HCT116 (cell line): Measurements from ENCODE around the gene FOS. TPM values are rescaled to one million over a fixed set of nuclear protein-coding genes. Genes with fewer than 3 reads are reported as not detected.

ENCODE experiments used
- ATAC-seq: fragments of 200-7000 bp; cut with Tn5 transposase; 2 replicates; pipeline ENCODE4 v1.9.1; 2020; ENCODE audit warnings: mild to moderate bottlenecking, moderate library complexity
- BruUV-seq: library from RNA; stranded (reverse); fragments of 400-500 nt; replicated peaks from 2 replicates; lab custom pipeline; 2021; lab: Mats Ljungman, UMichigan
- CTCF ChIA-PET: fragments of 300-600 bp; sonication (Branson Sonifier 250); formaldehyde crosslinking; loops from one replicate; lab custom pipeline; 2021; ENCODE audit warnings: antibody characterized with exemption; lab: Charles Lee
- POLR2A ChIA-PET: fragments of 300-600, 350-600 bp; sonication (Branson Sonifier 250); formaldehyde crosslinking; loops from one replicate; lab custom pipeline; 2021; ENCODE audit warnings: antibody characterized with exemption; lab: Charles Lee
- RAD21 ChIA-PET, 2 experiments: fragments of 300-600 bp; sonication (Branson Sonifier 250); formaldehyde crosslinking; loops; one replicate each; lab custom pipeline; 2023; ENCODE audit warnings: low total read pairs in 2 of 2; ENCODE audit not compliant: uncharacterized antibody in 2 of 2, unreplicated experiment in 2 of 2, low non-redundant PET in 1 of 2; lab: Charles Lee
- DNase-seq: peaks from one replicate; pipeline ENCODE4 v3.0.0-alpha.2; 2010; ENCODE audit warnings: low read depth, low spot score
- H2AFZ ChIP-seq: fragments of 200-600 bp; shearing (Covaris generic), sonication (generic); 2 replicates; pipeline ENCODE4 v1.6.1; 2017; ENCODE audit warnings: low read depth, mixed run types, mixed read lengths, antibody characterized with exemption, low read length; ENCODE audit not compliant: poor library complexity, severe bottlenecking
- H3K27ac ChIP-seq: 2 replicates; pipeline ENCODE4 v1.5.1; 2012; ENCODE audit warnings: low read depth, low read length
- H3K27me3 ChIP-seq: fragments of 200-600 bp; sonication (generic); 2 replicates; pipeline ENCODE4 v1.6.1; 2016; ENCODE audit warnings: mixed run types, low read length, mixed read lengths; ENCODE audit not compliant: insufficient read depth
- H3K36me3 ChIP-seq, 2 experiments: fragments of 200-500 bp in 1 of 2; fragments of 200-600 bp in 1 of 2; sonication (Bioruptor generic) in 1 of 2; sonication (generic) in 1 of 2; 2 replicates each; pipeline versions ENCODE4 v1.5.1 to v1.6.1; 2014 to 2016; ENCODE audit warnings: low read length in 2 of 2, inconsistent platforms in 1 of 2, mixed read lengths in 1 of 2, mixed run types in 1 of 2; ENCODE audit not compliant: insufficient read depth in 2 of 2, control insufficient read depth in 1 of 2
- H3K4me1 ChIP-seq, 2 experiments: fragments of 200-600 bp in 1 of 2; sonication (generic) in 1 of 2; 2 replicates each; pipeline versions ENCODE4 v1.5.1 to v1.6.1; 2012 to 2017; ENCODE audit warnings: low read length in 2 of 2, inconsistent platforms in 1 of 2, mild to moderate bottlenecking in 1 of 2, mixed read lengths in 1 of 2, mixed run types in 1 of 2, moderate library complexity in 1 of 2; ENCODE audit not compliant: insufficient read depth in 2 of 2, control insufficient read depth in 1 of 2
- H3K4me2 ChIP-seq: fragments of 200-600 bp; sonication (generic); 2 replicates; pipeline ENCODE4 v1.6.1; 2017; ENCODE audit warnings: mixed run types, low read length, mixed read lengths
- H3K4me3 ChIP-seq, 2 experiments: fragments of 200-600 bp in 1 of 2; sonication (generic) in 1 of 2; replicated peaks in 1 of 2; 2 replicates each; pipeline ENCODE4 v1.5.1; 2011 to 2016; ENCODE audit warnings: low read length in 2 of 2, control low read depth in 1 of 2, low read depth in 1 of 2, mild to moderate bottlenecking in 1 of 2, mixed read lengths in 1 of 2, mixed run types in 1 of 2
- H3K79me2 ChIP-seq: fragments of 200-600 bp; sonication (generic); 2 replicates; pipeline ENCODE4 v1.6.1; 2017; ENCODE audit warnings: mild to moderate bottlenecking, mixed run types, low read length, moderate library complexity, mixed read lengths; ENCODE audit not compliant: insufficient read depth
- H3K9ac ChIP-seq: fragments of 200-600 bp; sonication (generic); 2 replicates; pipeline ENCODE4 v1.6.1; 2016; ENCODE audit warnings: low read length, mixed read lengths
- H3K9me2 ChIP-seq: fragments of 200-600 bp; sonication (generic), shearing (Covaris generic); 2 replicates; pipeline ENCODE4 v1.6.1; 2017; ENCODE audit warnings: mixed run types, mild to moderate bottlenecking, moderate library complexity; ENCODE audit not compliant: insufficient read depth
- H3K9me3 ChIP-seq, 2 experiments: fragments of 200-500 bp in 1 of 2; fragments of 200-600 bp in 1 of 2; sonication (Bioruptor generic) in 1 of 2; sonication (generic) in 1 of 2; 2 replicates each; pipeline ENCODE4 v1.6.1; 2014 to 2017; ENCODE audit warnings: low read length in 2 of 2, mixed read lengths in 2 of 2, inconsistent platforms in 1 of 2, low read depth in 1 of 2, mild to moderate bottlenecking in 1 of 2, mixed run types in 1 of 2, moderate library complexity in 1 of 2; ENCODE audit not compliant: control insufficient read depth in 1 of 2, insufficient read depth in 1 of 2
- H4K20me1 ChIP-seq: fragments of 200-600 bp; sonication (generic), shearing (Covaris generic); 2 replicates; pipeline ENCODE4 v1.6.1; 2017; ENCODE audit warnings: mixed run types, mild to moderate bottlenecking, moderate library complexity; ENCODE audit not compliant: insufficient read depth
- CBX3 ChIP-seq: IDR thresholded peaks from 2 replicates; pipeline ENCODE4 v1.6.1; 2012; ENCODE audit warnings: low read depth
- CEBPB ChIP-seq: IDR thresholded peaks from 2 replicates; pipeline ENCODE4 v1.6.1; 2012; ENCODE audit warnings: low read depth
- CTCF ChIP-seq, 3 experiments: fragments of 200-600 bp in 1 of 3; sonication (generic) in 1 of 3; IDR thresholded peaks in 2 of 3; conservative IDR thresholded peaks in 1 of 3; 2 replicates each; pipeline ENCODE4 v1.5.1; 2012 to 2017; ENCODE audit warnings: low read depth in 2 of 3, low read length in 2 of 3, antibody characterized with exemption in 1 of 3, borderline replicate concordance in 1 of 3, control low read depth in 1 of 3, mild to moderate bottlenecking in 1 of 3, mixed read lengths in 1 of 3, mixed run types in 1 of 3, moderate library complexity in 1 of 3; ENCODE audit not compliant: insufficient read depth in 1 of 3
- EGR1 ChIP-seq: IDR thresholded peaks from 2 replicates; pipeline ENCODE4 v1.6.1; 2012; ENCODE audit warnings: low read depth
- ELF1 ChIP-seq: IDR thresholded peaks from 2 replicates; pipeline ENCODE4 v1.6.1; 2012; ENCODE audit warnings: low read depth, borderline replicate concordance
- EZH2 ChIP-seq: fragments of 200-600 bp; sonication (generic); IDR thresholded peaks from 2 replicates; pipeline ENCODE4 v1.6.1; 2017; ENCODE audit warnings: antibody characterized with exemption, mixed run types
- EZH2phosphoT487 ChIP-seq: fragments of 200-600 bp; IDR thresholded peaks from 2 replicates; pipeline ENCODE4 v1.6.1; 2018; ENCODE audit warnings: antibody characterized with exemption, borderline replicate concordance
- JUND ChIP-seq: IDR thresholded peaks from 2 replicates; pipeline ENCODE4 v1.6.1; 2012
- POLR2A ChIP-seq: IDR thresholded peaks from 2 replicates; pipeline ENCODE4 v1.7.0; 2011; ENCODE audit warnings: borderline replicate concordance; ENCODE audit not compliant: insufficient read depth, insufficient read length; ENCODE audit errors: extremely low read depth
- POLR2AphosphoS5 ChIP-seq: IDR thresholded peaks from 2 replicates; pipeline ENCODE4 v1.6.1; 2011; ENCODE audit warnings: mild to moderate bottlenecking, low read depth, low read length, moderate library complexity
- RAD21 ChIP-seq: IDR thresholded peaks from 2 replicates; pipeline ENCODE4 v1.6.1; 2012; ENCODE audit warnings: low read depth, mild to moderate bottlenecking
- SP1 ChIP-seq: IDR thresholded peaks from 2 replicates; pipeline ENCODE4 v1.6.1; 2012; ENCODE audit warnings: low read depth
- SRF ChIP-seq: IDR thresholded peaks from 2 replicates; pipeline ENCODE4 v1.6.1; 2012; ENCODE audit warnings: low read depth
- ZNF274 ChIP-seq: fragments of 200-500 bp; sonication (Bioruptor generic); IDR thresholded peaks from 2 replicates; pipeline ENCODE4 v1.6.1; 2014; ENCODE audit warnings: mild to moderate bottlenecking, low read depth, low read length, inconsistent platforms
- intact Hi-C: fragments of 100-400 bp; cut with micrococcal nuclease; formaldehyde crosslinking; loops from 2 replicates; pipeline ENCODE4 v1.10.0; 2022
- total RNA-seq: library from RNA; stranded (reverse); gene quantifications from one replicate; pipeline ENCODE4 v1.2.1, GENCODE V29; 2021; ENCODE audit not compliant: unreplicated experiment
- TF ChIP-seq, protein P1 (sequence below): IDR thresholded peaks from 2 replicates; pipeline ENCODE4 v1.6.1; 2012
- TF ChIP-seq, protein P2 (sequence below): IDR thresholded peaks from 2 replicates; pipeline ENCODE4 v1.6.1; 2012
- TF ChIP-seq, protein P3 (sequence below): IDR thresholded peaks from 2 replicates; pipeline ENCODE4 v1.6.1; 2012; ENCODE audit warnings: low read depth
- TF ChIP-seq, protein P4 (sequence below): IDR thresholded peaks from 2 replicates; pipeline ENCODE4 v1.6.1; 2011; ENCODE audit warnings: mild to moderate bottlenecking, low read length, moderate library complexity; ENCODE audit not compliant: insufficient replicate concordance; ENCODE audit errors: extremely low read depth

The FOS gene
- total RNA-seq, 1 experiment from 2014 or later: 50.4 TPM

DNA sequence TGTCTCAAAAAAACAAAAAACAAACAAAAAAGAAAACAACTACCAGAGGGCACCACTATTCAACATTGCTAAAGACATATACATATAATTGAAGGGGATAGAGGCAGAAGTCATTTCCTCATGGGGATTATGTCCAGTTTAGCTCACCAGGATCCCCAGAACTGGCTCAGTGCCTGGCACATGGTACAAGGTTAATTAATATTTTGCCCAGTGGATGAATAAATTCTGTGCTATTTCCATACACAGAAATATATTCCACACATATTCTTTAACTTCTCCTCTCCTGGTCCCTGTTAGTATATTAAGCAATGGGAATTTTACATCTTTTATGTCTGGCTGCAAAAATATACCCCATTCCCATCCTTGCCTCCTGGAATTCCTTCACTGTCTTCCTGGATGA is 6.7 kb downstream of the FOS start:
- ChIA-PET CTCF (interaction anchor here (1.1 kb wide), 1 partner anchor 10 kb away, joined by 3 read pairs; no protein-coding TSS in a partner anchor), POLR2A (interaction anchor here (1.3 kb wide), 1 partner anchor 9 kb away, joined by 3 read pairs; no protein-coding TSS in a partner anchor)
- H3K27me3 ChIP-seq: no peaks in the 10 kb centered on the region
- H2AFZ ChIP-seq: no peak overlapping the region
- peaks cover 4% of the 10 kb centered on the region; the same call in 1 of the 2 replicates for H3K79me2 ChIP-seq
- H3K27ac ChIP-seq: no peak overlapping the region
- no peaks in the 10 kb centered on the region for H4K20me1 ChIP-seq
- ATAC-seq: no peak
- H3K9me2 ChIP-seq: no peaks in the 10 kb centered on the region
- intact Hi-C loops: no loop called here
- H3K4me1 ChIP-seq: peaks cover 0 to 5% of the 10 kb centered on the region in 2 experiments; a peak in 1 of 4 replicates
- no peak overlapping the region for H3K9ac ChIP-seq
- TF ChIP-seq EZH2 (no peak), RAD21 (no peak), ELF1 (no peak), POLR2AphosphoS5 (no peak), EZH2phosphoT487 (no peak), CTCF (IDR thresholded peaks at IDR 0.05 in 2 of 3, conservative IDR thresholded peaks at IDR 0.05 in 1 of 3; ENCODE audit: borderline replicate concordance in 1 of 3, insufficient read depth in 1 of 3, low read depth in 2 of 3, low read length in 2 of 3) (no peak), SP1 (no peak), SRF (no peak), CBX3 (no peak), EGR1 (no peak), JUND (no peak), ZNF274 (no peak), CEBPB (no peak), POLR2A (no peak)
- TF ChIP-seq, protein P1, sequence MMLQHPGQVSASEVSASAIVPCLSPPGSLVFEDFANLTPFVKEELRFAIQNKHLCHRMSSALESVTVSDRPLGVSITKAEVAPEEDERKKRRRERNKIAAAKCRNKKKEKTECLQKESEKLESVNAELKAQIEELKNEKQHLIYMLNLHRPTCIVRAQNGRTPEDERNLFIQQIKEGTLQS: no peak
- TF ChIP-seq, protein P2, sequence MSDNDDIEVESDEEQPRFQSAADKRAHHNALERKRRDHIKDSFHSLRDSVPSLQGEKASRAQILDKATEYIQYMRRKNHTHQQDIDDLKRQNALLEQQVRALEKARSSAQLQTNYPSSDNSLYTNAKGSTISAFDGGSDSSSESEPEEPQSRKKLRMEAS: no peak
- TF ChIP-seq, protein P3, sequence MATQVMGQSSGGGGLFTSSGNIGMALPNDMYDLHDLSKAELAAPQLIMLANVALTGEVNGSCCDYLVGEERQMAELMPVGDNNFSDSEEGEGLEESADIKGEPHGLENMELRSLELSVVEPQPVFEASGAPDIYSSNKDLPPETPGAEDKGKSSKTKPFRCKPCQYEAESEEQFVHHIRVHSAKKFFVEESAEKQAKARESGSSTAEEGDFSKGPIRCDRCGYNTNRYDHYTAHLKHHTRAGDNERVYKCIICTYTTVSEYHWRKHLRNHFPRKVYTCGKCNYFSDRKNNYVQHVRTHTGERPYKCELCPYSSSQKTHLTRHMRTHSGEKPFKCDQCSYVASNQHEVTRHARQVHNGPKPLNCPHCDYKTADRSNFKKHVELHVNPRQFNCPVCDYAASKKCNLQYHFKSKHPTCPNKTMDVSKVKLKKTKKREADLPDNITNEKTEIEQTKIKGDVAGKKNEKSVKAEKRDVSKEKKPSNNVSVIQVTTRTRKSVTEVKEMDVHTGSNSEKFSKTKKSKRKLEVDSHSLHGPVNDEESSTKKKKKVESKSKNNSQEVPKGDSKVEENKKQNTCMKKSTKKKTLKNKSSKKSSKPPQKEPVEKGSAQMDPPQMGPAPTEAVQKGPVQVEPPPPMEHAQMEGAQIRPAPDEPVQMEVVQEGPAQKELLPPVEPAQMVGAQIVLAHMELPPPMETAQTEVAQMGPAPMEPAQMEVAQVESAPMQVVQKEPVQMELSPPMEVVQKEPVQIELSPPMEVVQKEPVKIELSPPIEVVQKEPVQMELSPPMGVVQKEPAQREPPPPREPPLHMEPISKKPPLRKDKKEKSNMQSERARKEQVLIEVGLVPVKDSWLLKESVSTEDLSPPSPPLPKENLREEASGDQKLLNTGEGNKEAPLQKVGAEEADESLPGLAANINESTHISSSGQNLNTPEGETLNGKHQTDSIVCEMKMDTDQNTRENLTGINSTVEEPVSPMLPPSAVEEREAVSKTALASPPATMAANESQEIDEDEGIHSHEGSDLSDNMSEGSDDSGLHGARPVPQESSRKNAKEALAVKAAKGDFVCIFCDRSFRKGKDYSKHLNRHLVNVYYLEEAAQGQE: no peak
- TF ChIP-seq, protein P4, sequence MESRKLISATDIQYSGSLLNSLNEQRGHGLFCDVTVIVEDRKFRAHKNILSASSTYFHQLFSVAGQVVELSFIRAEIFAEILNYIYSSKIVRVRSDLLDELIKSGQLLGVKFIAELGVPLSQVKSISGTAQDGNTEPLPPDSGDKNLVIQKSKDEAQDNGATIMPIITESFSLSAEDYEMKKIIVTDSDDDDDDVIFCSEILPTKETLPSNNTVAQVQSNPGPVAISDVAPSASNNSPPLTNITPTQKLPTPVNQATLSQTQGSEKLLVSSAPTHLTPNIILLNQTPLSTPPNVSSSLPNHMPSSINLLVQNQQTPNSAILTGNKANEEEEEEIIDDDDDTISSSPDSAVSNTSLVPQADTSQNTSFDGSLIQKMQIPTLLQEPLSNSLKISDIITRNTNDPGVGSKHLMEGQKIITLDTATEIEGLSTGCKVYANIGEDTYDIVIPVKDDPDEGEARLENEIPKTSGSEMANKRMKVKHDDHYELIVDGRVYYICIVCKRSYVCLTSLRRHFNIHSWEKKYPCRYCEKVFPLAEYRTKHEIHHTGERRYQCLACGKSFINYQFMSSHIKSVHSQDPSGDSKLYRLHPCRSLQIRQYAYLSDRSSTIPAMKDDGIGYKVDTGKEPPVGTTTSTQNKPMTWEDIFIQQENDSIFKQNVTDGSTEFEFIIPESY: no peak
- TF ChIP-seq, all 23 proteins: peak for 0
- no TSS peak for BruUV-seq
- H3K9me3 ChIP-seq: no peaks in the 10 kb centered on the region
- RAD21 ChIA-PET: no interaction called here
- H3K4me3 ChIP-seq: no peak overlapping the region
- no peak overlapping the region for H3K4me2 ChIP-seq
- H3K36me3 ChIP-seq: peaks cover 12 to 14% of the 10 kb centered on the region in 2 experiments
- DNase-seq: no peak
